ENCODE data around the gene PTPRN.
"Not testable (repeated sequence)": the region's sequence is repeated elsewhere in the genome, so short reads cannot be mapped to it uniquely, and the experiment has no call there.

Gene PTPRN

DNA sequence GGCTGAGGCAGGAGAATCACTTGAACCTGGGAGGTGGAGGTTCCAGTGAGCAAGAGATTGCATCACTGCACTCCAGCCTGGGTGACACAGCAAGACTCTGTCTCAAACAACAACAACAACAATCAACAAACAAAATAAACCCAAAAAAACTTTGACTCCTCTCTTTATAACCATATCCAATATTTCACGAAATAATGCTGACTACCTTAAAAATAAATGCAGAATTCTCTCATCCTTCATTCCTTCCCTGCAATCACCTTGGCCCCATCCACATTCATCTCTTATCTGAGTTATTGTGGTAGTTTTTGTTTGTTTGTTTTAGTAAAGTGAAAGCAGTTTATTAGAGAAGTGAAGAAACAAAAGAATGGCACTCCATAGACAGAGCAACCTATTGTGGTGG is 3.2 kb downstream of the PTPRN start:
- DNase-seq = no peak

DNA sequence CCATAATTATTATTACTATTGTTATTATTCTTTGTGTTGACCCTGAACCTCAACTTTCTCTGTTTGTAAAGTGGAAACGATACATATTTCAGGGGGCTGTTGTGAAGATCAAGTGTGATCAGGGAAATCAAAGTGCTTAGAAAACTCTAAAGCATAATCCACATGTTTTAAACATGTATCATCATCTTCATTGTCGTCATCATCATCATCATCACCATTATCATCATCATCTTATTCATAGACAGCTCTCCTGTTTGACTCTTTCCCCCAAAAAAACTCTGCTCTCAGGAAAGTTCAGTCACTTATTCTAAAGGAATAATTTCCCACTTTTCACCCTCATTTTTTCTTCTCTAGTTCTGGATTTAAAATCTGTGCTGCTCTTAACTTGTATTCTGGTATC is 5.0 kb downstream of the PTPRN start:
- DNase-seq = no peak

DNA sequence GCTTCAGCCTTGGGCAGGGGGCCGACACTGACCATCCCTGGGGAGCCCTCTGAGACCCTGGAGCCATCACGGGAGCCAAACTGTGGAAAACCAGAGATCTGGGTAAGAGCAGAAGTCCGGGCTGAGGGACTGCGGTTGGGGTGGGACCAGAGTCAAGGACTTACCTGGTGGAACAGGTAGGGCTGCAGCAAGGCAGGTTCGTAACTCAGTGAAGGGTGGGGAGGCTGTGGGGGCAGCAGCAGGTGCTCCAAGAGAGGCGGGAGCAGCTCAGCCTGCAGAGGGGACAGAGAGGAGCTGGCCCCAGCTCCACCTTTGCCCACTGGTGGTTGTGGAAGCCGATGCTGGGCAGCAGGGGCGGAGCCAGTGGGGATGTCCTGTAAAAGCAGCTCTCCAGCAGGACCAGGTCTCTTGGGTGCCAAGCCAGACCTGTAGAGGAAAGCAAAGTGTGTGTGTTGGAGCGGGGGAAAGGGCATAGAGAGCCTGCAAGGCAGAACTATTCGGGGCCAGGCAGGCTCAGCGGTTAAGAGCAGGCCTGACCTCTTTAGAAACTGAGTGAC is 6.7 kb downstream of the PTPRN start:
- no peak for DNase-seq

DNA sequence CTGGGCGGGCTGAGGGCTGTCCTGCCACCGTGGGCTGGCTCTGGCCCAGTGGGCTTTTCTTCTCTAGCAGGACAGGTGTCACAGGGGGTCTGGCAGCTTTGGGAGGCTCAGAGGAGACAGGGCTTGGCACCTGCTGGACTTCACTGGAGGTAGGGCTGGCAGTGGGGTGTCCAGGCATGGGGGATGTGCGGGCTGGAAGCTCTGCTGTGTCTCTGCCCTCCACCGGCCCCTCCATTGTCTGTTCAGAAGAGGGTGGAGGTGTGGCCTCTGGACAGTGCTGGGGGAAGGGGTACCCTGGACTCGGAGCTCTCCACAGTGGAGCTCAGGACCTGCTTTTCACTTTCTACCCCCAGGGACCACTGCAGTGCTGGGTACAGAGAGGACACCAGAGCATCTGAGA is 9.2 kb downstream of the PTPRN start:
- DNase-seq = no peak

DNA sequence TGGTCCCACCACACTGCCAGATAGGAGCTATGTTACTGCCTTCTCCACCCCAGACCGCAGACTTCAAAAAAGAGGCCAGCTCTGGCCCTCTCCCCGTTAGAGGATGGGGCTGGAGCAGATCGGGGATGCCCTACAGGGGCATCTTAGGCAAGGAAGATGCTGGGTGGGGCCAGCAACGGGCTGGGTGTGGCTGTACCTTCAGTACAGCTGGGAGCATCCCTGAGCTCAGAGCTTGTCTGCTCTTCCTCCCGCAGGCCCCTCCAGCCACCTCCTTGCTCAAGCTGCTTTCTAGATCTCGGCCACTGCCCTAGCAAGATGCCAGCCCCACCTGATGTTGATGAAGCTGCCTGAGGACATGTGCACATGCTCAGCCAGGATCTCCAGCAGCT is 9.8 kb downstream of the PTPRN start:
- no peak for DNase-seq

DNA sequence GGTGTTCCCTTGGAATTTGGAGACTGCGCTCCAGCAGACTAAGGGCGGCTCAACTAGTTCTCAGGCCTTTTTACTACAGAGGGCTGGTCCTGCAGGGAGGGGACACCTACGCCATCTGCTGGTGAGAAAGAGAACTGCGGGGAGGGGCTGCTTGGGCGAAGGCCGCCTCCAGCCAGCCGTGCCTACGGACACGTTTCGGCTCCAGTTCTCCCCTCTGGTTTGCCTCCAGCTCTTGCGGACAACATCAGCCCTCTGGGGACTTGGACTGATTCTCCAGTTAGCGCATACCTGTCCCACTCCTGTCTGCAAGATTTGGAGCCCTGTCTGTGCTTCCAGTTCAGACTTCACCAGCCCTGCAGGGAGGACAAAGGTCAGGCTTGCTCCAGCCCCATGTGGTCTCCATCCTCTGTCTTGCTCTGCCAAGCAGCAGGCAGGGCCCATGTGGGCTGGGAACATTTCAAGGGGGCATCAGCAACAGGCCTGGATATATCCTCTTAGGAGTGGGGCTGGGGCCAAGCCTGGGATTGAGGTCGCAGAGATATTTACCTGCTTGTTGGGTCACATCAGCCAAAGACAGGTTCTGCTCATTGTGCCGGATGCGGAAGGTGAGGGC is 10.3 kb downstream of the PTPRN start:
- DNase-seq = peak; percentile 87

DNA sequence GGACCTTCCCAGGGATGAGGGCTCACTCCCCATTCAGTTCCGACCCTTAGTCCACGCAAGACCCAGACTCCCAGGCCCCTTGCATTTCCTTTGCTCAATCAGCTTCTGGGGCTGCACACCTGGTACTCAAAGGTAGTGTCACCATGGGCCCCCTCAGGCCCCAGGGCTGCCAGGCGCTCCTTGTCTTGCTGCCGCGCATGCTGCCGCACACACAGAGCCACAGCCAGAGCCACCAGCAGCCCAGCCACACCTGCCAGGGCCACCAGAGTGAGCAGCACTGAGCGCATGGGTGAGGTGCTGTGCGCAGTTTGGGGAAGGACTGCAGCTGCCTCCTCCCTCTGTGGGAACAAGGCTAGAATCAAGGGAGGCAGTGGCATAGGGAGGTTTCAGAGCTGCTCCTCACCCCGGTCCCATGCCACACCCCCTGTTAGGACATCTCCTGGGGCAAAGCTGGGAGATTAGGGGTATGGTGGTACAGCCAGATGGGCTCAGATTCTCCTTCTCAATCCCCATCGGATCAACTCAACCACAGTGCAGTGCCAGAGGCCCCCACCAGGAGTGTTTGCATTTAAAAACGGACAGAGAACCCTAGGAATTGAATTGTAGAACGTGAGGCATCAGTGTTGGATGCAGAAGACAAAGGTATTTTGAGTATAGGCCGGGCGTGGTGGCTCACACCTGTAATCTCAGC is 11.3 kb downstream of the PTPRN start:
- no peak for DNase-seq

DNA sequence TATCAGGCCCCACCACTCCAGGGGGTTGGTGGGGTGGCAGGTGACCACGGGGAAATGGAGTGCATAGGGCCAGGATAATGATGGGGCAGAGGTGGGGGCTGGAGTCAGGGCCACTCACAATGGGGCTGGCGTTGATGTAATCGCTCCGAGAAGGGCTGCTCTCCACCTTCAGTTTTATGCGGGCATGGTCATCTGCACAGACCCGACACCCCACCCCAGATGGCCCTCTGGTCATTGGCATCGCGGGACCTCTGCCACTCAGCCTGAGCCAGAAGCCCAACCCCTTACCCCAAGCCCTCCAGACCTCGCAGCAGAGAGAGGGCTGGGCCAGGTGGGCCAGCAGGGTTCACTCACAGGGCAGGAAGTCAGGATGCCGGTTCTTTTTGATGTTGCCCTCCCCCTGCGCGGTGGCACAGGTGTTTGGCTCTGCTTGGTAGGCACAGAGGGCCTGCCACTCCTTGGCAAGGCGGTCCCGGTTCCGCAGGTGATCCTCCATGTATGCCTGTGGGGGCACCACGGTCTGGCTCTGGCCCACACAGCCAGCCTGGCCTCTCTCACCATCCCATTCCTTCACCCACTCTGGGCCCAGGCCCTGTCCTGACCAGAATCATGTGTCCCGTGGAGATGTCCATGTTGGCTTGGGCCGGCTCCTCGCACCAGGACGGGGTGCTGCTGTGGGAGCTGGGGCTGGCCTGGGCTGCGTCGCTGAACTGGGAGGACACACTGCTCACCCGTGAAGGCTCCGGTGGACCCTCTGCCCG is 12.4 kb downstream of the PTPRN start:
- DNase-seq = no peak

DNA sequence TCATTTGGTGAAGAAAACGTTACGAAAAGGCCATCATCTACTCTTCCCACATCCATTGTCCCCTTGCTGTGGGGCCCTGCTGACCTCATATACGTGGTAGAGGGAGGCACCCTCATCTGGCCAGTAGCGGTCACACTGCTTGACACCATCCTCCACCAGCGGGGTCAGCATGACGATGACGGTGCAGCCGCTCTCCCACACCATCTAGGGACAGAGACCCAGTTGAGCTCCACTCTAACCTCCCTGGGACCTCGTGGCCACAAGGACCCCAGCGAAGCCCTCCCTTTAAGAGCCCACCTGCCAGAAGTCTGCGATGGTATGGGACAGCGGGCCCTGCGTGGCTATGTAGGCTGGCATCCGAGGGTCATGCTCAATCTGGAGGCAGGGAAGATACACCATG is 13.1 kb downstream of the PTPRN start:
- no peak for DNase-seq

DNA sequence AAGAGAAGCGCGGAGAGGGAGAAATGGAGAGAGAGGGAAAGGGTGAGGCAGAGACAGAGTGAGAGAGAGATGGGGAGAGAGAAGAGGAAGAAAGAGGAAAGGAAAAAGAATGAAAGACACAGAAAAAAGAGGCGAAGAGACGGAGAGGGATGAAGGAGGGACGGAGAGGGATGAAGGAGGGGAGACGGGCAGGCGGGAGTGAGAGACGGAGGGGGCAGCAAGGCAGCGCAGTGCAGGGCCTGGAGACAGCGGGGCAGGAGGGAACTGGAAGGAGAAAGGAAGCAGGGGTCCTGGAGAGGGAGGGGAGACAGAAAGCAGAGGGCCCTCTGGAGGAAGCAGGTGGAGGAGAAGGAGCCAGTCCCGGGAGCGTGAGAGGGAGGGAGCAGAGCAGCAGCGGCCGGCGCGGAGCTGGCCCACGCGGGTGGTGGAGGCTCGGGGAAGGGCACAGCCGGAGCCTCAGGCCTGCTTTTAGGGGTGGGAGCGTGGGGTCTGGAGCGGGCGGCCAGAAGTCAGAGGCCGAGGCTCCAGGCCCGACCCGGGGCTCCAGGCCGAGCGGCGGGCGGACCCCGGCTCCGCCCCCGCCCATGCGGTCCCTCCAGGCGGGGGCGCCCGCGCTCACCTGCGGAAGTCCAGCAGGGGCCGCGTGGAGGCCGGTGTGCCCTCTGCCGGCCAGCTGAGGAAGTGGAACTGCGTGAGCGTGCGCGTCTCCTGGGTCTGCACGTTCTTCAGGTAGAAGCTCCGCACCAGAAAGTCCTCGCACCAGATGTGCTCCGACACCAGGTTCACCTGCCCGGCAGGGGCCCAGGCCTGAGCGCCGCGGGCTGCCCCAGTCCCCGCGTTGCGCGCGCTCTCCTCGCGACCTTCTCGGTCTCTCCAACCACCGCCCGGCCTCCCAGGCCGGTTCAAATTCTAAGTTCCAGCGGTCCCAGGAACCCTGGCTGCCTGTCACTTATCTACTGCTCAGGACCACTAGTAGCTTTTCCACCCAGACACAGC is 14.5 kb downstream of the PTPRN start:
- peak; percentile 89 for DNase-seq

DNA sequence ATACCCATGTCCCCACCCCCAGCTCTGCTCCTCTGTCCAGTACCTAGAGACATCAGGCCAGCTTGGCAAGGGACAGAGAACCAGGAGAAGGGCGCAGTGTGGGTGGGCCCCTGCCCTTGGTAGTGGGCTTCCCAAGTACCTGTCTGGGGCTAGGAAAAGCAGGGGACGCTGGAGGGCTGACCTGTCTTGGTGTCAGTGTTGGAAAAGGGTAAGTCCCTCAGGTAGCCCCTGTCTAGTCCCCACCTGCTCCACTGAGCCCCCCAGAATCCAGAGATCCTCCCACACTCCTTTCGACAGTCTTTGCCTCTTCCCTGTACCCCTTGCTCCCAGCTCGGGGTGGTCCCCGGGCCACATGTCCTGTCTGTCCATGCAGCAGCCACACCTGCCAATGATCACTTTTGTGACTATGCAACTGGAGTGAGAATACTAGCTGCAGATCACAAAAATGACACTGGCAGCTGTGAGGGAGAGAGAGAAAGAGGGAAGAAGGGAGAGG is 15.4 kb downstream of the PTPRN start:
- DNase-seq = no peak

DNA sequence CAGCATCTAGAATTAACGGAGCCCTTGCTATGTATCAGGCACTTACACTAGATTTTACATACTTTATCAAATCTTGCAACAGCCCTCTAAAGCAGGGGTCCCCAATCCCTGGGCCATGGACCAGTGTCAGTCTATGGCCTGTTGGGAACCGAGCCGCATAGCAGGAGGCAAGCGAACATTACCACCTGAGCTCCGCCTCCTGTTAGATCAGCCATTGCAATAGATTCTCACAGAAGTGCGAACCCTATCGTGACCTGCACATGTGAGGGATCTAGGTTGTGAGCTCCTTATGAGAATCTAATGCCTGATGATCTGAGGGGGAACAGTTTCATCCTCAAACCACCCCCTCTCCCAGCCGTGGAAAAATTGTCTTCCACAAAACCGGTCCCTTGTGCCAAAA is 16.6 kb downstream of the PTPRN start:
- DNase-seq = no peak

DNA sequence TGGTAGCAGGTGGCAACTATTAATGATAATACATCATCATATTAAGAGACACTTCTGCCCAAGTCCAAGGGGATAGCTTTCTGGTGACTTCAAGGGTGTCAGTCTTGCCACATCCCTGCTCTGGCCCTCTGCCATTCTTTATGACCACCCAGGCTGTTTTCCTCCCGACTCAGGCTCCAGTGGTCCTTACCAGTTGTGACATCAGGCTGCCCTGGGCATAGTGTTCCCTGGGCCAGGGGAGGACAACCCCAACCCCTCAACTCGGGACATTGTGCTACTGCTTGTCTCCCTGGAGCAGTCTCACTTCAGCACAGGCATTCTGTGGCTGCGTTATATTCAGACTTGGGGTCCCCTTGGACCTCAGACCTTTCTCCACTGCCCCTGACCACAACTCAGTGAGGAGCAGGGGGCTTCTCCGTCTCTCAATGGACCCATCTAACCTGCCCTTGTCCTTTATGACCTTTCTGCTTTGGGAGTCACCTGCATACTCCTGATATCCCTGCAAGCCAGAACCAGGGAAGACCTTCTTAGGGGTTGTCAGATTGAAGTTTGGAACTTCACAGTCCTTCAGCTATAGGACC is 17.2 kb downstream of the PTPRN start:
- DNase-seq = no peak

DNA sequence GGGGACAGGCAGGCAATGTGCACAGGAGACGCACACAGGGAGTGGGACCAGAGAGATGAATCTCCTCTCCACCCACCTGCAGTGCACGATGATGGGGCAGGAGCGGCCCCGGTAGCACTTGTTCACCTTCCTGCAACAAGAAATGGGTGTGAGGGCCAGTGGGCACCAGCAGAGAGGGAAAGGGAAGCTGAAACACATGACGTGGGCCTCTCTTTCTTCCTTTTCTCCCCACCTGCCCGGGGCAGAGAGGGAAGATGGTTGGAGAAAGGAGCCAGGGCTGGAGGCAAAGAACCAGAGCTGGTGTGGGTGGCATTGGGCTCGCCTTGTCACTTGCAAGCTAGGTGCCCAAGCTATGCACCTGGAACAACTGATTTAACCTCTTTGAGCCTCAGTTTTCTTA is 17.8 kb downstream of the PTPRN start:
- DNase-seq = no peak

DNA sequence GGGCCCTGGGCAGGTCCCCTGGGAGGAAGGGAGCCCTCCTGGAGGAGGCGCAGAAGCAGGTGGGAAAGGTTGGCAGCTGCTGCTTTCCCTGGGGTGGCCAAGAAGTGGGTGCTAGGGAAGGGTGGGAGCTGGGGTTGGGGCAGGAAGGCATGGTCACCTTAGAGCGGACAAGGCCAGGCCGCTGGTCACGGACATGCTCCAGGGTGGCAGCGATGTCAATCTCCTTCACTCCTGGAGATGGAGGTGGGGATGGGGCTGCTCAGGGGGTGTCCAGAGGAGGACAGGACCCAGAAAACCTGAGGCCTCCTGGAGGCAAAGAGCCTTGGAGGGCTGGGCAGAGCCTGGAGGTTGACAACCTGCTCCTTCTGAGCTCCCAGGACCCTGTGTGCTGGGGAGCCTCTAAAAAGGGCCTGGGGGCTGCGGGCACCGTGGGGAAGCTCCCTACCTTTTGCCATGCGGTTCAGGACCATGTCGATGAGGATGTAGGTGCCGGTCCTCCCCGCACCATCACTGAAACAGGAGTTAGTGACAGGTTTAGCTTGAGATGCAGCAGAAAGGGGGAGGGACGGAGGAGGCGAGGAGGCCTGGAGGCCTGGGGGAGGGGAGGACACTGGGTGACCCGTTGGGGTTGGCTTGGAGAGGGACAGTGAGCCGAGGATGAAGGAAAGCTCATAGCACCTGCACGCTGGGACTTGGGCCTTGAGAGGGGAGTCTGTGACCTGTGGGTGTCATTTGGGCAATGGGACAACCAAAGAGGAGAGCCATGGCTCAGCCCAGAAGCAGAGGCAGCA is 18.6 kb downstream of the PTPRN start:
- no peak for DNase-seq

DNA sequence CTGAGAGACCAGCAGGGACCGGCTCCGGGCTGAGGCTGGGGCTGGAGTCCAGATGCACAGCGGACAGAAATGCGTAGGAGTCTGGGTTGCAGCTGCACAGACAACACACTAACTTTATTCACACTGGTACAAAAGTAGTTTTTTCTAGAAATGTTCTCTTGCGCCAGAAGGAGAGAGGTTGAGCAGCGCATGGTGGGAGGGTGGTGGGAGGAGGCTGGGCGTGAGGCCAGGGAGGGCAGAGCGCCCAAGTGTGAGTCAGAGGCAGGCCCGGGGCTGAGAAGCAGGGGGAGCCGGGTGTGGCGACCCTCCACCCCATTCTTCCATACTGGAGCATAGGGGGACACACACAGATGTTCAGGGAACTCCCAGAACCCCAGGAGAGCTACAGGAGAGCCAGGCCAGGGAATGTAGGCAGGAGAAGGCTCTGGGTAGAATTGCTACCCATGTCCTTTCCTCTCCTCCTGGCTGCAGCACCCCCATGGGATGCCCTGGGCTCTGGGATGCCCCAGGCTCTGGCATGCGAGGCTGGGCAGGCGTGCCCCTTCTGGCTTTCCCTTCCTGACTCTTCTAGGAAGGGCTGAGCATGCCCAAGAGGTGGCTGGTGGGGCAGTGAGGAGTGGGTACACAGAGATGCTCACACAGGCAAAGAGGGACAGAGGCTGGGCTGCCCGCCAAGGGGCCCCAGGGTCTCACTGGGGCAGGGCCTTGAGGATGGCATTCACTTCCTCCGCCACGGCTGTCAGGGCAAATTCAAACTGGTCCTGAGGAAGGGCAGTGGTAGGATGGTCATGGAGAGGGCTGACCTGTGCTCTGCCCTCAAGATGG is 19.5 kb downstream of the PTPRN start:
- DNase-seq = no peak

DNA sequence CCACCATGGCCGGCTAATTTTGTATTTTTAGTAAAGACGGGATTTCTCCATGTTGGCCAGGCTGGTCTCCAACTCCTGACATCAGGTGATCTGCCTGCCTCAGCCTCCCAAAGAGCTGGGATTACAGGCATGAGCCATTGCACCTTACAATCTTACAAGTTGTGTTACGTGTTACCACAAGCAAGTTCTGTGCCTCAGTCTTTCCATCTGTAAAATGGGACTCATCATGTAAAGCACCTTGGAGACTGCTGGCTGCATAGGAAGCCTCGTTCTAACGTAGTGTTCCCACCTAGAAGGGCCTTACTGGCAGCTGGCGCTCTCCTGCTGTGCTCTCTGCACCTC is 20.0 kb downstream of the PTPRN start:
- no peak for DNase-seq

DNA sequence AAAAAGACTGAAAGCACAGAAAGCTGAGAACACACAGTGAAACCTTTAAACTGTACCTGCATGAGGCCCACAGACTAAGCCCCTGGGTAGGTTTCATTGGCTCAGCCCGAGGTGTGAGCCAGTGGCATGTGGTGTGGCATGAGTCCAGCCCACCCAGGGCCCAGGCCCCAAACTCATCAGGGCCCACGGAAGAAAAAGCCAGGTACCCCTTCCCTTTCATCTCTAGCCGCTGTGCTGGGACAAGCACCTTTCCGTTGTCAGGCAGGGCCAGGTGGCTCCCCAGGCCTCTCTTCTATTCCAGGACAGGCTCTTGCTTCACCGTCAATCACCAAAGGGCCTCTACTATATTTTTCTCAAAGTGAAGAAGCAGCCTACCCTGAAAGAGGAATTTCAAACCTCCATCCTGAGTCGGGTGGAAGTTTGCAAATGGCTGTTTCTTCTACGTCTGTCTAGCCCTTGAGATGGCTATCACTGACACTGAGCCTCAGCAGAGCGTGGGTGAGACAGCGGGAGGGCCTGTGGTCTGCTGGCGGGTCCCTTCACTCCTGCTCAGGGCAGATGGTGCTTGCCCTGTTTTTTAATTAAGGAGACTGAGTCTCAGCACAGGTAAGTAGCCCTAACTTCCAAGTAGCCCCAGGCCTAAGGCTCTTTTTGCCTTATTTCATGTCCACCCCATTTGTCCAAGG is 21.5 kb downstream of the PTPRN start:
- DNase-seq = no peak

DNA sequence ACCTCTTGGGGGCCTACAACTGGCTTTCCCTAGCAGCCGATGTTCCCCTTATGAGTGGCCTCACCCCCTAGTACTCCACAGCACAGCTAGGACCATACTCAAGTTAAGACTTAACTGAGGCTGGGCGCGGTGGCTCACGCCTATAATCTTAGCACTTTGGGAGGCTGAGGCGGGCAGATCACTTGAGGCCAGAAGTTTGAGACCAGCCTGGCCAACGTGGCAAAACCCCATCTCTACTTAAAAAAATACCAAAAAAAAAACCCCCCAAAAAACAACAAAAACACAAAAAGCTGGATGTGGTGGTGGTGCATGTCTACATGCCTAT is 22.1 kb downstream of the PTPRN start:
- DNase-seq = not testable (repeated sequence)
